CD4-positive, alpha-beta T cell treated with Interleukin-15 for 4 hours (primary cell): ENCODE measurements around the gene CKM.
"Not testable (repeated sequence)": the region's sequence is repeated elsewhere in the genome, so short reads cannot be mapped to it uniquely, and the experiment has no call there.

Source experiments
- DNase-seq: peaks from one replicate; pipeline ENCODE4 v3.0.0-alpha.2; 2020; ENCODE audit warnings: low spot score

CKM gene

DNA sequence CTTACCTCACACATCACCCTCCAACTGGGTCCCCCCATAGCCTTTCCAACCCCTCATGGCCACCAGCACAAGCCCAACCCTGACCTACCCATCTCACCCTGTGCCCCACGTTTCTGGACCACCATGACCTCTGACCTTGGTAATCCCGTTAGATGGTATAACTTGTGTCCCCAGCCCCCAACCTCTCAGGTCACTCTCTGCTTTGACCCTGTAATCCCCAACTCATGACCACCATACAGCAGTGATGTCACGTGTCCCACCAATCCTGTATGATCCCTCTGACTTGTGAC, 26.4 kb upstream of the CKM start:
- no peak for DNase-seq

DNA sequence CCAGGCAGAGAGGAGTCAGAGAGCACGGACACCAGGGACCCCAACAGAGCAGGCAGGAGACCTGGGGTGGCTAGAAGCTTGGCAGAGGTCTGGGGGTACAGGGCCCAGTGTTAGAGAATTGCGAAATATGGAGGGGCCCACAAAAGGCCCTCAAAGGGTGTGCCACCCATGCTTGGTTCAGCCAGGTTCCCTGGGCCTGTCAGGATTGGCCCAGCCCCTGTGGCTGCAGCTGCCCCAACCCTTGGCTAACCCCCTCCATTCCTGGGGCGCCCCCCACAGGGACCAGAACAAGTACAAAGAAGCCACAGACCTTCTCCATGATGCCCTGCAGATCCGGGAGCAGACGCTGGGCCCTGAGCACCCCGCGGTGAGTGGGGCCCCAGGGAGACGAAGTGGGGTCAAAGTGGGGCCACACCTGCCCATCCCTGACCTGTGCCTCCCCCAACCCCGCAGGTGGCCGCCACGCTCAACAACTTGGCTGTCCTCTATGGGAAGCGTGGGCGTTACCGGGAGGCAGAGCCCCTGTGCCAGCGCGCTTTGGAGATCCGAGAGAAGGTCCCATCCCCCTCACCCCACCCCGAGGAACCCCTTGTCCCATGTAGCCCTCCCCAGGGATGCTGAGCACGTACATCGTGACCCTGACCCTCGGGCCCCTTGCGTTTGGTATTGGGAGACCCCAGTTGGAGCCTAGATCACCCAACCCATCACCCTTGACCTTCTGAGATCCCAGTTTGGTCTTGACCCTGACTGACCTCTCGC, 25.9 kb upstream of the CKM start:
- no peak for DNase-seq

GRCh38 chr19:45347570-45348366, 25.1 kb upstream of the CKM start:
- no peak for DNase-seq

DNA sequence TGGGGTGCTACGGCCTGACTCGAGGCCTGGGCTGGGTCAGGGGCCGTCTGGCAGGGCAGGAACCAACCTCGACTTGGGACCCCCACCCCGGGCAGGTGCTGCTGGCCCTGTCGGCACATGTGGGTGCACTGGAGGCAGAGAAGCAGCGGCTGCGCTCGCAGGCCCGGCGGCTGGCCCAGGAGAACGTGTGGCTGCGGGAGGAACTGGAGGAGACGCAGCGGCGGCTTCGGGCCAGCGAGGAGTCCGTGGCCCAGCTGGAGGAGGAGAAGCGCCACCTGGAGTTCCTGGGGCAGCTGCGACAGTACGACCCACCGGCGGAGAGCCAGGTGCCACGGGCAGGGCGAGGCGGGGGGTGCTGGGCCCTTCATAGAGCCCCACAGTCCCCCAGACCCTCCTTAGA, 23.8 kb upstream of the CKM start:
- DNase-seq = no peak

GRCh38 chr19:45345506-45345860, 22.8 kb upstream of the CKM start:
- no peak for DNase-seq

DNA sequence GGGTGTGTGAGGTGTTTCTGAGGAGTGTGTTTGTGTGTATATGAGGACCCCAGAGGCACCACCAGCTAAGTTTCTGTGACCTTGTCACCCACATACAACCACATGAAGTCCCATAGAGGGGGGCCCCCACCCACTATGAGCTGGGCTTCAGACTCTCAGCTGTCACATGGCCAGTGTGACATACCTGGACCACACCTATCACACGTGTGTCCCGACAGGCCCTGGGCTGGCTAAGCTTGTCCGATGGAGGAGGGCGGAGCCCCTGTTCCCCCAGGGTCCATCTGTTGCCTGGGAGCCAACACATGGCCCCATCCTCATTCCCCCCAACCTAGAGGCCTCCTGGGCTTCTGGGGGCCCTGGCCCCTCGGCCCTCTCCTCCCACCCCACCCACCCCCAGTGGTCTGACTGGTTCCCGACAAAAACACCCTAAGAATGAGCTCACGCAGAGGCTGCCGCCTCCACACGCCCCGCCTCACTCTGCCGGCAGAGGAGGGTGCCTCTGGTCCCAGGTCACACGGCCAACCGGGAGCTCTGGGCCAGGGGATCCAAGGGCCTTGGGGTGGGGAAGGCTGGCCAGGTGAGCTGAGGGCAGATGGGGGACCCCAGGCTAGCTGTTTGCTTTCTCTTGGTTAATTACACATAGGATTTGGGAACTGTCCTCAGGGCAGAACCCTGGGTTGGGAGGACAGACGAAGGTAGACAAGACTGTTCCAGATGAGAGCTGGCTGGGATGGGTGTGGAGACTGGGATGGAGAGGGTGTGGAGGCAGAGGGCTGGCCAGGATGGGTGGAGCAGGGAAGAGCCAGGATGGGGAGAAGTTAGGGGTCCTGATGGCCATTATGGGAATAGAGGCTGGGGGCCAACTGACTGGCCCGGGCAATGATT, 22.2 kb upstream of the CKM start:
- no peak for DNase-seq

DNA sequence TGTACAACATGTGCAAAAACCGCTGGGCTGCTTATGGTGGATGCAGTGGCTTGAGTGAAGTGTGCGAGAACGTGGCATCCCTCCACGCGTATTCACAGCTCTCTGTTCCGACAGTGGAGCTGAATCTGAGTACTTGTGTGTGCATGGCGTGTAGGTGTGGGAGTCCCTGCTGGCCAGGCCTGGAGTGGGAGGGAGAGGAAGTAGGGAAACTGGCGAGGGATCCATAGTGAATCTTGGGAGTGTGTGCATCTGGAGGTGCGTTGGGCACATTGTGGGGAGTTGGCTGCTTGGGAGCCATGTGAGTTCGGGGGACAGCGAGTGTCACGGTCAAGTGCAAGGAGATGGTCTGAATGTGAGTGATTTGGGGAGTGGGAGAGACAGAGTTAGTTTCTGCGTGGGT, 20.2 kb upstream of the CKM start:
- DNase-seq = no peak

DNA sequence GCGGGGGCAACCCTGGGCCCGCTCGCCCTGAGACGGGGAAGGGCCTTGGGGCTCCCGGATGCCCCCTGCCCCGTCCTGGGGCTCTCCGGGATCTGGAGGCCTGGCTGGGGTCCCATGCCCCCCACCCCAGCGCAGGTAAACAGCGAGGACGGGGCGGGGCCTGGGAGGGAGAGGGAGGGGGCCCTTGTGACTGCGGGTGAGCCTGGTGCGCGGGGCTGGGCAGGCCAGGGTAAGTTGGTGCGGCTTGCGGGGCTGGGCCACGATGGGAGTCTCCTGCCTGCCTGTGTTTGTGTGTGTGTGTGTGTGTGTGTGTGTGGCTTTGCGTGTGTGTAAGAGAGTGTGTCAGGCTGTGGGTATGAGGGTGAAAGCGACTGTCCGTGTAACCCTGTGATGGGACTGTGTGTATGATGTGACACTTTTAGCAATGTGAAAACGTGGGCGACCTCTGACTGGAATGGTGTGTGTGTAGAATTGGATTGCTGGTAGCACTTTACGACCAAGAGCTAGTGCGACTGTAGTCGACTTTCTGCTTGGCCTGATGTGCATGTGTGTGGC, 18.3 kb upstream of the CKM start:
- DNase-seq = no peak

GRCh38 chr19:45340232-45340898, 17.7 kb upstream of the CKM start, which contains the start of gene KLC3:
TSS of gene KLC3 (plus strand) at chr19:45340750. CDS start at chr19:45345542, 4,792 bp downstream.
- peak; percentile 10 for DNase-seq

DNA sequence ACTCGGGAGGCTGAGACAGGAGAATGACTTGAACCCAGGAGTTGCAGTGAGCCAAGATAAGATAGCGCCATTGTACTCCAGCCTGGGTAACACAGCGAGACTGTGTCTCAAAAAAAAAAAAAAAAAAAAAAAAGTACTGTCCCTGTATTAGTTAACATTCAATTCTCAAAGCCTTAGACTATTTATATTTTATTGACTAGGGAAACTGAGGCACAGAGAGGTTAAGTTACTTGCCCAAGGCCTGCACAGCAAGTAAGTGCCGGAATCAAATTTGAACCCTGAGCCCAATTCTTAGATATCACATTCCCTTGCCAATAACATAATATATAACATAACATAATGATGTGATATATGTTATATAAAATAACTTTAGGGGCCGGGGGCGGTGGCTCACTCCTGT, 17.0 kb upstream of the CKM start:
- DNase-seq = no peak

DNA sequence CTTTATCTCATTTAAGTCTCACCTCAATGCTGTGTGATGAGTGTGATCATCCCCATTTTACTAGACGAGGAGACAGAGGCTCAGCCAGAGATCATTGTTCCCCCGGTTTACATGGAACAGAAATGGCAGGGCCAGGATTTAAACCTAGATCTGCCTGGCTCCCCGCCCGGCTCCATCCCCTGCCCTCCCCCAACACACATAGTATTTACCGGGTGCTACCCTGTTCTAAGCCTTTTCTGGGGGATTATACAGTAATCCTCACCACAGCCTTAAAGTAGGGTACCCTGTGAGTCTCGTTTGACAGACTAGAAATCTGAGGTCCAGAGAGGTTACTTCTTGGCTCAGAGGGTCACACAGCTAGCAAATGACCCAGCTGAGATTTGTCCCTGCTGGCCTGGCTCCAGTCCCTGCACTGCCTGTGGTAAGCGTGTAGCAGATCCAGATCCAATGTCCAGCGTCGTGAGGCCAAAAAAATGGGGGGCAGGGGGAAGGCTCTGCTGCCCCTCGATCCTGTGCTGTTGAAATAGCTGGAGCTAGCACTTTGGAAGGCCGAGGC, 14.1 kb upstream of the CKM start:
- DNase-seq = no peak

- not testable (repeated sequence) for DNase-seq
Observed at GRCh38 chr19:45334881-45335280, 12.2 kb upstream of the CKM start.

GRCh38 chr19:45333609-45334303, 11.1 kb upstream of the CKM start:
- no peak for DNase-seq

GRCh38 chr19:45331411-45331810, 8.7 kb upstream of the CKM start:
- no peak for DNase-seq

DNA sequence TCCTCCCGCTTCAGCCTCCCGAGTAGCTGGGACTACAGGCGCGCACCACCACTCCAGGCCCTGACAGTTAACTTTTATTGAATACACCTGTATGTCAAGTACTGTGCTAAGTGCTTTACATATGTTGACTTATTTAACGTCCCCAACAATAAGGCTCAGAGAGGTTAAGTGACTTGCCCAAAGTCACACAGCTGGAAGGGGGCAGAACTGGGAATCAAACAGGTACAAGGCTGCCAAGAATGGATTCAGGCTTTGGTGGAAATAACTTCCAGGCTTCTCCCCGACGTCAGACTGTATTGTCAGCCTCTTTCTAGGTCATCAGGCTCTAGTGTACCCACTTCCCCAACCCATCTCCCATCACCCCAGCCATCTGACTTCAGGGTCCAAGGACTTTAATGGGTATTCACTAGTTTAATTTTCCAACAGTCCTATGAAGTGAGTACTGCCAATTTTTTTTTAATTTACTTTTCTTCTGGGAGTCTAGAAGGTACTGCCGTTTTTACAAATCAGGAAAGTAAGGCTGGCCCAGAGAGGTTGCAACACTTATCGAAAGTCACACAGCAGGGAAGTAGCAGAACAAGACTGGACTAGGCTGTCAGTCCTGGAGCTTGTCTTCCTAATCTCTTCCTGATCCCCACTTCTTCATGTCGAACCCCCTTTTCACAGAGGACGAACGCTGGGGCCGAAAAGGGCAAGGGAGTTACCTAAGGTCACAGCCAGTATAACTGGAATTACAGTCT, 4.9 kb upstream of the CKM start:
- no peak for DNase-seq

- no peak for DNase-seq
Observed at GRCh38 chr19:45324349-45324907, 1.8 kb upstream of the CKM start.

GRCh38 chr19:45323671-45324081, 1.0 kb upstream of the CKM start:
- DNase-seq = no peak

GRCh38 chr19:45322311-45322710, 364 bp downstream of the CKM start:
- no peak for DNase-seq

DNA sequence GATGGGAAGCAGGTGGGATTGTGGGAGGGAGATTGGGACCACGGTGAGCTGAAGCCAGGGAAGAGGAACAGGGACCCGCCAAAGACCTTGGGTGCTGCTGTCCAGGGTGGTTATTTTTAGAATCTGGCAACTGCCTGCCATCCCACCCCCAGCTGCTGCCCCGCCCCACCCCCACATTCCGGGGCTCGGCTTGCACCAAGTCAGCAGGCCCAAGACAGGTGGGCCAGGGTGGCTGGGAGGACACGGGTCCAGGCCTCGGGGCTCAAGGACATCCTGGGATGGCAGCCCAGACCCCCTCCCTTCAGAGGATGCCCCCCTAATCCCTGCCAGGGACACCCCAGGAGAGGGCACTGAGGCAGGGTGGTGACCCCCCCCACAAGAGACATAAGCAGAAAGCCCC, 827 bp downstream of the CKM start:
- DNase-seq = no peak
